Measurements from ENCODE around the gene ABCG1. TPM values are rescaled to one million over a fixed set of nuclear protein-coding genes. Genes with fewer than 3 reads are reported as not detected.

Gene ABCG1
- total RNA-seq, 2 donors from 2014 or later: 15.4 to 24.4 TPM

- DNase-seq (ENCODE audit: low spot score in 2 of 2) (no peak), ATAC-seq (no peak)
- no peaks in the 10 kb centered on the region for H3K9me3 Mint-ChIP-seq
- H3K36me3 Mint-ChIP-seq: no peaks in the 10 kb centered on the region
- H3K27ac Mint-ChIP-seq: no peak overlapping the region
Observed at GRCh38 chr21:42203936-42204335, 15.0 kb upstream of the ABCG1 start.

DNA sequence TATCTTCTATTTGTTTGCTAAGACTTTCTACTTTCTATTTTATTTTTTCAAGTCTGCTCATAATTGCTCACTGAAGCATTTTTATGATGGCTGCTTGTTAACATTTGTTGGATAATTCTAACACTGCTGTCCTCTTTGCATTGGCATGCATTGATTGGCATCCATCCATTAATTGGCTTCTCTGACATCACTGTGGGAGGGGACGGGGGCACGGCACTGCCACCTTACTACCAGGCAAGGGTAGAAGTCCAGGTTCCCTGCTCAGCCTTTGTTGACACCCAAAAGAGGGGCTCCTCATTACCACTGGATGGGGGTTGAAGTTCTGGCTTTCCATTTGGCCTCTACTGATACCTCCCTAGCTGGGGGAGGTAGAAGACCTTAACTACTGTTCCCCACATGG lies 11.5 kb upstream of the ABCG1 start:
- ATAC-seq: no peak
- H3K36me3 Mint-ChIP-seq: no peaks in the 10 kb centered on the region
- no peak overlapping the region for H3K27ac Mint-ChIP-seq
- no peaks in the 10 kb centered on the region for H3K9me3 Mint-ChIP-seq
- no peak for DNase-seq (ENCODE audit: low spot score in 2 of 2)

- ATAC-seq (no peak), DNase-seq (ENCODE audit: low spot score in 2 of 2) (no peak)
- Mint-ChIP-seq H3K36me3 (no peaks in the 10 kb centered on the region), H3K27ac (no peak overlapping the region), H3K9me3 (no peaks in the 10 kb centered on the region)
Observed at GRCh38 chr21:42208036-42208435, 10.9 kb upstream of the ABCG1 start.

GRCh38 chr21:42208801-42209490 lies 10.0 kb upstream of the ABCG1 start:
- DNase-seq (ENCODE audit: low spot score in 2 of 2): no peak
- H3K9me3 Mint-ChIP-seq: no peaks in the 10 kb centered on the region
- peak overlapping the region in 1 of 2 donors; percentile 57 for H3K27ac Mint-ChIP-seq
- H3K36me3 Mint-ChIP-seq: no peaks in the 10 kb centered on the region
- no peak for ATAC-seq

DNA sequence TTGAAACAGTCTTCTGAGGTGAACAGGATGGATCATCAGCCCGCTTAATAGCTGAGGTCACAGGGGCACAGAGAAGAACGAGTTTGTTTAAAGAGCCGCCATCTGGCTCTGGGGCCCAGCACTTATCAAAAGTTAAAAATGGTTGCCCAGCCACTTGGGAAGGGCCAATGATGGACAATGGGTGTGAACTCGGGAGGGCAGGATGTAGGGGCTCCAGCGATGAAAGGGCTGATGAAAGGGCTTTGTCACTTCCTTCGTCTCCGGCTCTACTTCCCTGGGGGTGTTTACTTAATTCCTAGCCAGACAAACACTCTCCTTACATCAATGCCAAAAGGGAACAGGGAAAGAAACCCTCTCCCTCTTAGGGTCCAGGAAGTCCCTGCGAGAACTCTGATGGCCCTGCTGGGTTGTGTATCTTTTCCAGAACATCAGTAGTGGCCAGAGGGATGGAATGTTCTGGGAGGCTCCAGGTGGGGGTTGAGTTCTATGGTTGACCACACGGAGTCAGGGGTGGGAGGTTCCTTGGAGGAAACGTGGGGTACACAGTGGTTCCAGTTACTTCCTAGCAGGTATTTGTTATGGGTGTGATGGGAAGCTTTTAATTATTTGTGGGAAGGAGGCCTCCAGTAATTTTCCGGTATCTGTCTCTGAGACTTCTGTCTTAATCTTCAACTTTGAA lies 9.0 kb upstream of the ABCG1 start:
- no peak for DNase-seq (ENCODE audit: low spot score in 2 of 2)

DNA sequence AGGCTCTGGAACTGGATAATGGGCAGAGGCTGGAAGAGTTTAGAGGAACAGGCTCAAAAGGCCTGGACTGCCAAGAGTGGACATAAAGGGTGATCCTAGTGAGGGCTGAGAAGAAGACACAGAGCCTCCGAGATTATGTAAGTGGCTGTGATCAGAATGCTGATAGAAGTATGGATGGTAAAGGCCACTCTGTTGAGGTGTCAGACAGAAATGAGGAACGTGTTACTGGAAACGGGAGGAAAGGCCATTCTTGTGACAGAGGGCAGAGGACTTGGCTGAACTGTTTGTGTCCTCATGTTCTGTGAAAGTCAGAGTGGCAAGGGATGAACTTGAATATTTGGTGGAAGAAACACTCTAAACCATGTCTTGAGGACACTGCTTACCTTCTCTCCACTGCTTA lies 6.7 kb upstream of the ABCG1 start:
- H3K36me3 Mint-ChIP-seq: peaks cover 0 to 8% of the 10 kb centered on the region in 2 donors
- ATAC-seq (no peak), DNase-seq (ENCODE audit: low spot score in 2 of 2) (no peak)
- peaks cover 0 to 14% of the 10 kb centered on the region in 2 donors for H3K9me3 Mint-ChIP-seq
- H3K27ac Mint-ChIP-seq: no peak overlapping the region

More for the DNA sequence above, 9.0 kb upstream of the ABCG1 start:
- Mint-ChIP-seq H3K9me3 (no peaks in the 10 kb centered on the region), H3K27ac (peak overlapping the region in 1 of 2 donors; percentile 19), H3K36me3 (no peaks in the 10 kb centered on the region)
- ATAC-seq: no peak

DNA sequence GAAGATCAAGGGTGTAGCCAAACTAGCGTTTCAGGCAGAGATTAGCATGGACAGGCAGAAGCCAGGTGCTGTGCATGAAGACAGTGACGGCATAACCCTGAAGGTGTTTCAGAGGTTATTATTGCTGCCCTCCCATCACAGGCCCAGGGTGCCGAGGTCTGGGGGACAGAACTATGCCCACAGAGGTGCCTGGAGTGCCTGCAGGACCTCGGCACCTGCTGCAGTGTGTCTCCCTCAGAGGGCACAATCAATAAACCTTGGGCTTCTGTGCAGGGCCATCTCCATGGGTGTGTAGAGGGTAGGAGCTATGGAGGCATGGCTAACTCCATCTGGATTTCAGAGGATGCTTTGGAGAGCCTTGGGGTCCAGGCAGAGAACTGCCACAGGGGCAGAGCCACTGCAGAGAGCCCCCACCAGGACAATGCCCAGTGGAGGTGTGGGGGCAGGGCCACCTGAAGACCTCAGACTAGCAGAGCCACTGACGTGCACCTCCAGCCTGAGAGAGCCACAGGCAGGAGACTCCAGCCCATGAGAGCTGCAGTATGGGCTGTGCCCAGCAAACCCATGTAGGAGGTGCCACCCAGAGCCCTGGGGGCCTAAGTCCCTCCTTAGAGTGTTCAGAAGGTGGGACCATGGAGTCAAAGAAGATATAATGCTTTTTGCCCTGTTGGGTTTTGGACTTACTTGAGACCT lies 5.7 kb upstream of the ABCG1 start:
- ATAC-seq: no peak
- Mint-ChIP-seq H3K9me3 (peaks cover 0 to 16% of the 10 kb centered on the region in 2 donors), H3K27ac (no peak overlapping the region), H3K36me3 (peaks cover 0 to 10% of the 10 kb centered on the region in 2 donors)
- DNase-seq (ENCODE audit: low spot score in 2 of 2): no peak

DNA sequence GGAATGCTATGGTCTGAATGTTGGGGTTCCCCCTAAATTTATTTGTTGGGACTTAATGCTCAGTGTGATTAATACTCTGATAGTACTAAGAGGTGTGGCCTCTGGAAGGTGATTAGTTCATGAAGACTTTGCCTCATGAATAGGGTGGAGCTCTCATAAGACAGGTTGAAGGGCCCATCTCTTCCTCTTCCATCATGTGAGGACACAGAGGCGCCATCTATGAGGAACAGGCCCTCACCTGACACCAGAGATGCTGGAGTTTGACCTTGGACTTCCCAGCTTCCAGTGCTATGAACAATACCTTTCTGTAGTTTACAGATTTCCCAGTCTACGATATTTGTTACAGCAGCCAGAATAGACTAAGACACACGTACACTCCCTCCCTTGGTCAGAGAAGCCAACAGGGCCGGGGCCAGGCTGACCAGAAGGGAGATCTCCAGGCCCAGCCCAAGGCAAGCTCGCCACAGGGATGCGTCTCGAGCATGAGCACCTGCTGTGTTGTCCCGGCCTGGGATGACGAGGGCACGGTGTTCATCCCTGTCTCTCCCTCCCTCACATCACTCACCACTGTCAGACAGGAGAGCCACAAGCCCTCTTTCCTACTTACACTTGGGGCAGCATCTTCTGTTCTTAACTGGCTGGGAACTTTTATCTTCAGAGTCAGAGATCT lies 4.7 kb upstream of the ABCG1 start:
- Mint-ChIP-seq H3K27ac (no peak overlapping the region), H3K9me3 (peaks cover 0 to 16% of the 10 kb centered on the region in 2 donors), H3K36me3 (peaks cover 0 to 10% of the 10 kb centered on the region in 2 donors)
- ATAC-seq: no peak
- DNase-seq (ENCODE audit: low spot score in 2 of 2): no peak

- Mint-ChIP-seq H3K36me3 (peaks cover under 1 to 10% of the 10 kb centered on the region in 2 donors), H3K9me3 (peaks cover 0 to 16% of the 10 kb centered on the region in 2 donors), H3K27ac (no peak overlapping the region)
- DNase-seq (ENCODE audit: low spot score in 2 of 2) (no peak), ATAC-seq (no peak)
Observed at GRCh38 chr21:42214921-42215320, 4.0 kb upstream of the ABCG1 start.

DNA sequence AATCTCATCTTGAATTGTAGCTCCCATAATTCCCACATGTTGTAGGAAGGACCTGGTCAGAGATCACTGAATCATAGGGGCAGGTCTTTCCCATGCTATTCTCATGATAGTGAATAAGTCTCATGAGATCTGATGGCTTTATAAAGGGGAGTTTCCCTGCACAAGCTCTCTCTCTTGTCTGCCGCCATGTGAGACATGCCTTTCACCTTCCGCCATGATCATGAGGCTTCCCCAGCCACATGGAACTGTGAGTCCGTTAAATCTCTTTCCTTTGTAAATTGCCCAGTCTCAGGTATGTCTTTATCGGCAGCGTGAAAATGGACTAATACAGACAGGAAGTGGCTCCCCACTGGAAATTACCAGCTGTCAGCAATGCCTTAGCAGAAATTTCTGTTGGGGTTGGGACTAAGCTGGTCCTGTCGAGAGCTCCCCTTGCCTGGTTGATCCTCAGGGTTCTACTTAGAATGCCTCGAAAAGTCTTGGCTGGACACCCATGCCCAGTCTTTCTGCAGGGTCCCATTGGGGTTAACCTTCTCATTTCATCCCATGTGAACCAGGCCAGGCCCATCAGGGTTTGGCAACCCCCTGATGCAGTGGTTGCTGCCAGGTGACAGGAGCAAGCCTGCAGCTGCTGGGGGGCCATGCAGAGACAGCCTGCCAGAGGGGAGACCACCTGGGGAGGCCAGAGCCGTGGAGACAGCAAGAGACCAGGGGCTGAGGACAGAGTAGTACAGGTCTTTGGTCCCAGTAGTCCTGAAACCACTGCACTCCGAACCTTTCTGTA lies 2.8 kb upstream of the ABCG1 start:
- DNase-seq (ENCODE audit: low spot score in 2 of 2) (no peak), ATAC-seq (no peak)
- Mint-ChIP-seq H3K9me3 (peaks cover 0 to 16% of the 10 kb centered on the region in 2 donors), H3K36me3 (peaks cover 6 to 10% of the 10 kb centered on the region in 2 donors), H3K27ac (no peak overlapping the region)

DNA sequence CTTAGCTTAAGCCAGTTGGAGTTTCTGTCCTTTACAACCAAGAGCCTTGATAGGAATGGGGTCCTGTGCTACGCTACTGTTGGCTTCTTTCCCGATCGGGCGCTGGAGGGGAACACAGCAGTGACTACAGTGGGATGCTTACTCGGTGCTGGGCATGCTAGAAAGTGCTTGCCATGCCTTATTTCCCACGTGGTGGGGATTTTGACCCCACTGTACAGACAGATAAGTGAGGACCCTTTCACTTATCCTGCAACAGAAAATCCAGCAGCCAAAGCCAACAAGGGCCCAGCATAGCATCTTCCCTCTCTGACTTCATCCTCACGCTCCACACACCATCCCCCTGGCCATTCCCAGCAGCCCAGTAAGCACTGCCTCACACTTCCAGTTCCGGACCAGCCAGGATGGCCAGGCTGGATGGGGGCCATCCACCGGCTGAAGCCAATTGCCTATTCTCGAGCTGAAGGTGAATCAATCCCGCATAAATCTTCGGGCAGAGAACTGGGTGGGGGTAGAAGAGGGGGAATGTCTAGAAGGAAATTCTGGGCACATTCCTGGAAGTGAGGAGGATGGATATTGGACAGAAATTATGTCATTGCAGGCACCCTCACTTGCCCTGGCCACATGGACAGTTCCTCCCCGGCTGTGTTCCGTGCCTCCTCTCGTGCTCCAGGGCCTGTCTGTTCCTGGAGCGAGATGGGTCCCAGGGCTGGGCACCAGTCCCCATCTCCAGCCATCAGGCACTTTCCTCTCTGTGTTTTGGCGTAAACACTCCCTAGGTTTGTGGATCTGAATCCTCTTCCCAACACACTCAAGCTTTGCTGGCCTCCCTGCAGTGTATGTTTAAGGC lies 2.0 kb upstream of the ABCG1 start:
- ATAC-seq: no peak
- H3K9me3 Mint-ChIP-seq: peaks cover 0 to 16% of the 10 kb centered on the region in 2 donors
- H3K36me3 Mint-ChIP-seq: peaks cover 6 to 10% of the 10 kb centered on the region in 2 donors
- no peak overlapping the region for H3K27ac Mint-ChIP-seq
- DNase-seq (ENCODE audit: low spot score in 2 of 2): no peak

GRCh38 chr21:42219606-42220137 lies 732 bp downstream of the ABCG1 start:
- ATAC-seq (peak; percentile 38 to 43), DNase-seq (ENCODE audit: low spot score in 2 of 2) (peak in 1 of 2 donors; percentile 56)
- H3K27ac Mint-ChIP-seq: peak overlapping the region; percentile 81 to 93
- H3K36me3 Mint-ChIP-seq: peaks cover 6 to 10% of the 10 kb centered on the region in 2 donors
- H3K9me3 Mint-ChIP-seq: peaks cover 0 to 16% of the 10 kb centered on the region in 2 donors

DNA sequence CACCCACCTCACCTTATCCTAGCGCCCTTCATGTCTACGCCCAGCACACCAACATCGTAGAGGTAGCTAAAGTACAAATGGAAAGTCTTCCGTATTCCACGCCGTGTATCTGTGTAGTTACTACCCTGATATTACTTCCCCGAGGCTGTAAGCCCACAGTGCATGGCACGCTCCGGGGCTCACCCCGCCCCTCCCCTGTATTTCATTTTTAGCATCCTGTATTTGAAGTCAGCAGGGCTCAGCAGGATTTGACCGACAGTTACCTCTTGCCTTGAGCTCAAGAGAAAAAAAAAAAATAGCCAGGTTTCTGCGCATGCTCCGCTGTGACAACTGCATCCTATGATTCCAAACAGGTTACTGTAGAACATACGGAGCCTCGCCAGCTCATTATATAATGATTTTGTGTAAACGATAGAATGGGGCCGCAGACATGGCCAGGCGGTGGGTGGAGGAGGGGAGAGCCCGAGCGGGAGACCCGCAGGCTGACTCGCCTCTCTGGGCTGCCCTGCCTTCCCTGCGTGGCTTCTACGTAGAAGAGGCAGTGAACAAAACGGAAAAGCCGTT lies 1.3 kb downstream of the ABCG1 start:
- H3K27ac Mint-ChIP-seq: peak overlapping the region; percentile 81 to 93
- H3K36me3 Mint-ChIP-seq: peaks cover 6 to 10% of the 10 kb centered on the region in 2 donors
- peak; percentile 81 to 88 for ATAC-seq
- peak; percentile 71 to 77 for DNase-seq (ENCODE audit: low spot score in 2 of 2)
- H3K9me3 Mint-ChIP-seq: peaks cover 0 to 16% of the 10 kb centered on the region in 2 donors

GRCh38 chr21:42221581-42222345 lies 2.8 kb downstream of the ABCG1 start:
- no peak for ATAC-seq
- Mint-ChIP-seq H3K9me3 (peaks cover 0 to 7% of the 10 kb centered on the region in 2 donors), H3K36me3 (peaks cover 18 to 20% of the 10 kb centered on the region in 2 donors), H3K27ac (no peak overlapping the region)
- no peak for DNase-seq (ENCODE audit: low spot score in 2 of 2)
